ENCODE results near the gene MYO10.
"Not testable (repeated sequence)": the region's sequence is repeated elsewhere in the genome, so short reads cannot be mapped to it uniquely, and the experiment has no call there.

Gene MYO10

GRCh38 chr5:16740811-16741392 is 195.2 kb downstream of the MYO10 start:
- DNase-seq (ENCODE audit: low spot score), result no peak

GRCh38 chr5:16740066-16740810 is 195.8 kb downstream of the MYO10 start:
- DNase-seq (ENCODE audit: low spot score), result no peak

GRCh38 chr5:16738393-16738792 is 197.7 kb downstream of the MYO10 start:
- DNase-seq (ENCODE audit: low spot score), result not testable (repeated sequence)

GRCh38 chr5:16737620-16738364 is 198.3 kb downstream of the MYO10 start:
- no peak for DNase-seq (ENCODE audit: low spot score)

GRCh38 chr5:16737209-16737608 is 198.9 kb downstream of the MYO10 start:
- DNase-seq (ENCODE audit: low spot score), result no peak

- no peak for DNase-seq (ENCODE audit: low spot score)
These were observed 199.7 kb downstream of the MYO10 start for GRCh38 chr5:16736158-16736995.

GRCh38 chr5:16735101-16736060 is 200.7 kb downstream of the MYO10 start:
- DNase-seq (ENCODE audit: low spot score), result no peak

- no peak for DNase-seq (ENCODE audit: low spot score)
These were observed 202.6 kb downstream of the MYO10 start for GRCh38 chr5:16733331-16734006.

- DNase-seq (ENCODE audit: low spot score), result no peak
These were observed 203.7 kb downstream of the MYO10 start for GRCh38 chr5:16732356-16732755.

GRCh38 chr5:16727755-16728325 is 208.2 kb downstream of the MYO10 start:
- no peak for DNase-seq (ENCODE audit: low spot score)

GRCh38 chr5:16726538-16726946 is 209.5 kb downstream of the MYO10 start:
- DNase-seq (ENCODE audit: low spot score), result no peak

GRCh38 chr5:16725575-16725974 is 210.5 kb downstream of the MYO10 start:
- DNase-seq (ENCODE audit: low spot score), result no peak

- no peak for DNase-seq (ENCODE audit: low spot score)
These were observed 212.3 kb downstream of the MYO10 start for GRCh38 chr5:16723821-16724220.

- no peak for DNase-seq (ENCODE audit: low spot score)
These were observed 214.0 kb downstream of the MYO10 start for GRCh38 chr5:16722097-16722495.

- no peak for DNase-seq (ENCODE audit: low spot score)
These were observed 214.7 kb downstream of the MYO10 start for GRCh38 chr5:16721151-16722096.

- DNase-seq (ENCODE audit: low spot score), result not testable (repeated sequence)
These were observed 218.1 kb downstream of the MYO10 start for GRCh38 chr5:16718036-16718435.

- no peak for DNase-seq (ENCODE audit: low spot score)
These were observed 222.6 kb downstream of the MYO10 start for GRCh38 chr5:16713386-16713928.

- DNase-seq (ENCODE audit: low spot score), result no peak
These were observed 223.5 kb downstream of the MYO10 start for GRCh38 chr5:16712620-16713019.

- DNase-seq (ENCODE audit: low spot score), result no peak
These were observed 223.9 kb downstream of the MYO10 start for GRCh38 chr5:16712178-16712577.
